ENCODE measurements around the gene MARK4.

MARK4 gene

GRCh38 chr19:45346449-45346848, 95.4 kb downstream of the MARK4 start:
- H3K9me3 ChIP-seq (ENCODE audit: control insufficient read depth, low read length): no peaks in the 10 kb centered on the region
- H3K4me3 ChIP-seq (ENCODE audit: insufficient read depth, low read depth, low read length): no peak overlapping the region
- H3K27ac ChIP-seq (ENCODE audit: insufficient read depth, low read depth, low read length, poor library complexity, severe bottlenecking): no peak overlapping the region
- WGBS, 2 experiments: 67 to 70% methylated on average over 27 of the region's 27 CpGs
- peaks cover 8% of the 10 kb centered on the region for H3K4me1 ChIP-seq (ENCODE audit: control insufficient read depth, insufficient read depth, low read length)
- H3K36me3 ChIP-seq (ENCODE audit: control insufficient read depth, insufficient read depth, low read length): peaks cover 7% of the 10 kb centered on the region
- H3K27me3 ChIP-seq (ENCODE audit: control insufficient read depth, insufficient read depth, low read length, poor library complexity, severe bottlenecking): peaks cover 17% of the 10 kb centered on the region

GRCh38 chr19:45347570-45348366, 96.7 kb downstream of the MARK4 start:
- peaks cover 4% of the 10 kb centered on the region for H3K27me3 ChIP-seq (ENCODE audit: control insufficient read depth, insufficient read depth, low read length, poor library complexity, severe bottlenecking)
- 88 to 91% methylated on average over 25 of the region's 25 CpGs for WGBS, 2 experiments
- peaks cover 8% of the 10 kb centered on the region for H3K4me1 ChIP-seq (ENCODE audit: control insufficient read depth, insufficient read depth, low read length)
- no peak overlapping the region for H3K4me3 ChIP-seq (ENCODE audit: insufficient read depth, low read depth, low read length)
- H3K9me3 ChIP-seq (ENCODE audit: control insufficient read depth, low read length): no peaks in the 10 kb centered on the region
- H3K27ac ChIP-seq (ENCODE audit: insufficient read depth, low read depth, low read length, poor library complexity, severe bottlenecking): no peak overlapping the region
- peaks cover 21% of the 10 kb centered on the region for H3K36me3 ChIP-seq (ENCODE audit: control insufficient read depth, insufficient read depth, low read length)

GRCh38 chr19:45348367-45349125, 97.5 kb downstream of the MARK4 start:
- Histone ChIP-seq H3K4me1 (ENCODE audit: control insufficient read depth, insufficient read depth, low read length) (peaks cover 8% of the 10 kb centered on the region), H3K4me3 (ENCODE audit: insufficient read depth, low read depth, low read length) (no peak overlapping the region), H3K27ac (ENCODE audit: insufficient read depth, low read depth, low read length, poor library complexity, severe bottlenecking) (no peak overlapping the region), H3K27me3 (ENCODE audit: control insufficient read depth, insufficient read depth, low read length, poor library complexity, severe bottlenecking) (no peaks in the 10 kb centered on the region), H3K9me3 (ENCODE audit: control insufficient read depth, low read length) (no peaks in the 10 kb centered on the region), H3K36me3 (ENCODE audit: control insufficient read depth, insufficient read depth, low read length) (peaks cover 28% of the 10 kb centered on the region)
- 89 to 90% methylated on average over 23 of the region's 23 CpGs for WGBS, 2 experiments

- Histone ChIP-seq H3K4me1 (ENCODE audit: control insufficient read depth, insufficient read depth, low read length) (peaks cover 8% of the 10 kb centered on the region), H3K27ac (ENCODE audit: insufficient read depth, low read depth, low read length, poor library complexity, severe bottlenecking) (no peak overlapping the region), H3K9me3 (ENCODE audit: control insufficient read depth, low read length) (no peaks in the 10 kb centered on the region), H3K4me3 (ENCODE audit: insufficient read depth, low read depth, low read length) (no peak overlapping the region), H3K27me3 (ENCODE audit: control insufficient read depth, insufficient read depth, low read length, poor library complexity, severe bottlenecking) (no peaks in the 10 kb centered on the region), H3K36me3 (ENCODE audit: control insufficient read depth, insufficient read depth, low read length) (peaks cover 32% of the 10 kb centered on the region)
- 92 to 95% methylated on average over 3 of the region's 3 CpGs for WGBS, 2 experiments
Measured at GRCh38 chr19:45349126-45349415, 98.0 kb downstream of the MARK4 start.

- no peak overlapping the region for H3K4me3 ChIP-seq (ENCODE audit: insufficient read depth, low read depth, low read length)
- H3K27ac ChIP-seq (ENCODE audit: insufficient read depth, low read depth, low read length, poor library complexity, severe bottlenecking): no peak overlapping the region
- H3K27me3 ChIP-seq (ENCODE audit: control insufficient read depth, insufficient read depth, low read length, poor library complexity, severe bottlenecking): no peaks in the 10 kb centered on the region
- 94 to 95% methylated on average over 17 of the region's 17 CpGs for WGBS, 2 experiments
- H3K9me3 ChIP-seq (ENCODE audit: control insufficient read depth, low read length): no peaks in the 10 kb centered on the region
- H3K4me1 ChIP-seq (ENCODE audit: control insufficient read depth, insufficient read depth, low read length): peaks cover 8% of the 10 kb centered on the region
- peaks cover 36% of the 10 kb centered on the region for H3K36me3 ChIP-seq (ENCODE audit: control insufficient read depth, insufficient read depth, low read length)
Measured at GRCh38 chr19:45349430-45349941, 98.4 kb downstream of the MARK4 start.

GRCh38 chr19:45350477-45351058, 99.5 kb downstream of the MARK4 start:
- Histone ChIP-seq H3K27ac (ENCODE audit: insufficient read depth, low read depth, low read length, poor library complexity, severe bottlenecking) (no peak overlapping the region), H3K27me3 (ENCODE audit: control insufficient read depth, insufficient read depth, low read length, poor library complexity, severe bottlenecking) (no peaks in the 10 kb centered on the region), H3K36me3 (ENCODE audit: control insufficient read depth, insufficient read depth, low read length) (peaks cover 46% of the 10 kb centered on the region), H3K9me3 (ENCODE audit: control insufficient read depth, low read length) (no peaks in the 10 kb centered on the region), H3K4me1 (ENCODE audit: control insufficient read depth, insufficient read depth, low read length) (peaks cover 8% of the 10 kb centered on the region), H3K4me3 (ENCODE audit: insufficient read depth, low read depth, low read length) (no peak overlapping the region)
- WGBS, 2 experiments: 95 to 96% methylated on average over 17 of the region's 17 CpGs

- peaks cover 8% of the 10 kb centered on the region for H3K4me1 ChIP-seq (ENCODE audit: control insufficient read depth, insufficient read depth, low read length)
- peaks cover 54% of the 10 kb centered on the region for H3K36me3 ChIP-seq (ENCODE audit: control insufficient read depth, insufficient read depth, low read length)
- no peak overlapping the region for H3K27ac ChIP-seq (ENCODE audit: insufficient read depth, low read depth, low read length, poor library complexity, severe bottlenecking)
- WGBS, 2 experiments: 94 to 95% methylated on average over 13 of the region's 13 CpGs
- H3K27me3 ChIP-seq (ENCODE audit: control insufficient read depth, insufficient read depth, low read length, poor library complexity, severe bottlenecking): no peaks in the 10 kb centered on the region
- H3K9me3 ChIP-seq (ENCODE audit: control insufficient read depth, low read length): no peaks in the 10 kb centered on the region
- no peak overlapping the region for H3K4me3 ChIP-seq (ENCODE audit: insufficient read depth, low read depth, low read length)
Measured at GRCh38 chr19:45351401-45351952, 100.4 kb downstream of the MARK4 start.

- H3K4me3 ChIP-seq (ENCODE audit: insufficient read depth, low read depth, low read length): no peak overlapping the region
- H3K27me3 ChIP-seq (ENCODE audit: control insufficient read depth, insufficient read depth, low read length, poor library complexity, severe bottlenecking): no peaks in the 10 kb centered on the region
- H3K9me3 ChIP-seq (ENCODE audit: control insufficient read depth, low read length): no peaks in the 10 kb centered on the region
- H3K27ac ChIP-seq (ENCODE audit: insufficient read depth, low read depth, low read length, poor library complexity, severe bottlenecking): no peak overlapping the region
- peaks cover 8% of the 10 kb centered on the region for H3K4me1 ChIP-seq (ENCODE audit: control insufficient read depth, insufficient read depth, low read length)
- peaks cover 59% of the 10 kb centered on the region for H3K36me3 ChIP-seq (ENCODE audit: control insufficient read depth, insufficient read depth, low read length)
- WGBS, 2 experiments: 90 to 91% methylated on average over 15 of the region's 15 CpGs
Measured at GRCh38 chr19:45352062-45352461, 101.0 kb downstream of the MARK4 start.

GRCh38 chr19:45352471-45352870, 101.4 kb downstream of the MARK4 start:
- H3K4me1 ChIP-seq (ENCODE audit: control insufficient read depth, insufficient read depth, low read length): peaks cover 8% of the 10 kb centered on the region
- WGBS, 2 experiments: 95 to 96% methylated on average over 20 of the region's 20 CpGs

More at GRCh38 chr19:45352471-45352870, 101.4 kb downstream of the MARK4 start:
- H3K4me3 ChIP-seq (ENCODE audit: insufficient read depth, low read depth, low read length): no peak overlapping the region
- peaks cover 63% of the 10 kb centered on the region for H3K36me3 ChIP-seq (ENCODE audit: control insufficient read depth, insufficient read depth, low read length)
- H3K9me3 ChIP-seq (ENCODE audit: control insufficient read depth, low read length): no peaks in the 10 kb centered on the region
- H3K27me3 ChIP-seq (ENCODE audit: control insufficient read depth, insufficient read depth, low read length, poor library complexity, severe bottlenecking): no peaks in the 10 kb centered on the region
- H3K27ac ChIP-seq (ENCODE audit: insufficient read depth, low read depth, low read length, poor library complexity, severe bottlenecking): no peak overlapping the region
